ENCODE results near the gene C1QTNF4. TPM values are rescaled to one million over a fixed set of nuclear protein-coding genes. Genes with fewer than 3 reads are reported as not detected.
"Not testable (repeated sequence)": the region's sequence is repeated elsewhere in the genome, so short reads cannot be mapped to it uniquely, and the experiment has no call there.

C1QTNF4 gene
- total RNA-seq, 1 donor from 2014 or later, result 0.20 TPM

- H3K27me3 Mint-ChIP-seq (ENCODE audit: low read depth, unreplicated experiment), result no peaks in the 10 kb centered on the region
- Histone ChIP-seq H3K4me1 (ENCODE audit: insufficient read depth, low read length) (peaks cover 6% of the 10 kb centered on the region), H4K20me1 (ENCODE audit: insufficient read depth, low read length) (peaks cover 60% of the 10 kb centered on the region), H3K27me3 (ENCODE audit: insufficient read depth, low read length) (no peaks in the 10 kb centered on the region), H3K9ac (ENCODE audit: low read length) (no peak overlapping the region), H3K27ac (ENCODE audit: low read depth, low read length) (no peak overlapping the region), H2AFZ (ENCODE audit: low read depth, low read length) (no peak overlapping the region), H3K4me2 (ENCODE audit: low read length) (peak overlapping the region; percentile 89), H3K79me2 (ENCODE audit: insufficient read depth, low read length) (peaks cover 72% of the 10 kb centered on the region), H3K4me3 (ENCODE audit: insufficient read depth, low read depth, low read length) (peak overlapping the region; percentile 83), H3K36me3 (ENCODE audit: insufficient read depth, low read length) (peaks cover 3% of the 10 kb centered on the region), H3K9me3 (ENCODE audit: insufficient read depth, low read depth, low read length) (no peaks in the 10 kb centered on the region)
- peak overlapping the region; percentile 99 for H3K27ac Mint-ChIP-seq (ENCODE audit: unreplicated experiment)
- DNase-seq (ENCODE audit: low read depth) (no peak), FAIRE-seq (no peak)
- peaks cover 5% of the 10 kb centered on the region for H3K36me3 Mint-ChIP-seq (ENCODE audit: low read depth, unreplicated experiment)
- H3K9me3 Mint-ChIP-seq (ENCODE audit: unreplicated experiment), result no peaks in the 10 kb centered on the region
- TF ChIP-seq EZH2 (IDR thresholded peaks at IDR 0.05; ENCODE audit: insufficient read depth, low read length), result no peak
- TF ChIP-seq, protein P1, sequence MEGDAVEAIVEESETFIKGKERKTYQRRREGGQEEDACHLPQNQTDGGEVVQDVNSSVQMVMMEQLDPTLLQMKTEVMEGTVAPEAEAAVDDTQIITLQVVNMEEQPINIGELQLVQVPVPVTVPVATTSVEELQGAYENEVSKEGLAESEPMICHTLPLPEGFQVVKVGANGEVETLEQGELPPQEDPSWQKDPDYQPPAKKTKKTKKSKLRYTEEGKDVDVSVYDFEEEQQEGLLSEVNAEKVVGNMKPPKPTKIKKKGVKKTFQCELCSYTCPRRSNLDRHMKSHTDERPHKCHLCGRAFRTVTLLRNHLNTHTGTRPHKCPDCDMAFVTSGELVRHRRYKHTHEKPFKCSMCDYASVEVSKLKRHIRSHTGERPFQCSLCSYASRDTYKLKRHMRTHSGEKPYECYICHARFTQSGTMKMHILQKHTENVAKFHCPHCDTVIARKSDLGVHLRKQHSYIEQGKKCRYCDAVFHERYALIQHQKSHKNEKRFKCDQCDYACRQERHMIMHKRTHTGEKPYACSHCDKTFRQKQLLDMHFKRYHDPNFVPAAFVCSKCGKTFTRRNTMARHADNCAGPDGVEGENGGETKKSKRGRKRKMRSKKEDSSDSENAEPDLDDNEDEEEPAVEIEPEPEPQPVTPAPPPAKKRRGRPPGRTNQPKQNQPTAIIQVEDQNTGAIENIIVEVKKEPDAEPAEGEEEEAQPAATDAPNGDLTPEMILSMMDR (IDR thresholded peaks at IDR 0.05; ENCODE audit: insufficient read depth, low read depth, low read length), result peak; percentile 45
- peak overlapping the region; percentile 99 for H3K4me3 Mint-ChIP-seq (ENCODE audit: unreplicated experiment)
- H3K4me1 Mint-ChIP-seq (ENCODE audit: low read depth, unreplicated experiment), result peaks cover 13% of the 10 kb centered on the region
These were observed 43.1 kb downstream of the C1QTNF4 start for GRCh38 chr11:47551086-47551485.

DNA sequence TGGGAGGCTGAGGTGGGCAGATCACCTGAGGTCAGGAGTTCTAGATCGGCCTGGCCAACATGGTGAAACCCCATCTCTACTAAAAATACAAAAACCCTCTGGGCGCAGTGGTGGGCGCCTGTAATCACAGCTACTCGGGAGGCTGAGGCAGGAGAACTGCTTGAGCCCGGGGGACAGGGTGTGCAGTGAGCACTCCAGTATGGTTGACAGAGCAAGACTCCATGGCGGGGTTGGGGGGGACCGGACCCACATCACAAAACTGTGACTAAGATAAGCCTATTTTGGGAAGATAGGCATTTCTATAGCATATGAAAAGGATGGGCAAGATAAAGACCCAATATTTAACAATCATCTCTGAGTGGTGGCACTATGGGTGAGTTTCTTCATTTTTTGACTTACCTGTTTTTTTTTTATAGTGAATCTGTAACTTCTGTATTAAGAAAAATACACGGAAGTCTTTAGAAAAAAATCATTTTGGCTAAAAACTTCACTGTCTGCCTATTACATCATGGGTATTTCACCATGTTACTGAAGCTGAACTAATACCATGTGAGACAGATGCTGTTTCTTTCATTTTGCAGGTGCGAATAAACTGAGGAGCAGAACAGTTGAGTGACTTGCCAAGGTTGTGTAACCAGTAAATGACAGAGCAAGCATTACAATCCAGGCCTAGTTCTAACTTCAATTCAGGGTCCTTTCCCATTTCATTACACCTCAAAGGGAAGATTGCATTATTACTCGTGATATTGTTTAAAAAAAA is 43.7 kb downstream of the C1QTNF4 start:
- Histone ChIP-seq H4K20me1 (ENCODE audit: insufficient read depth, low read length) (peaks cover 60% of the 10 kb centered on the region), H3K36me3 (ENCODE audit: insufficient read depth, low read length) (peaks cover 3% of the 10 kb centered on the region), H3K4me2 (ENCODE audit: low read length) (peak overlapping the region; percentile 89), H3K27me3 (ENCODE audit: insufficient read depth, low read length) (no peaks in the 10 kb centered on the region), H3K27ac (ENCODE audit: low read depth, low read length) (no peak overlapping the region), H3K4me3 (ENCODE audit: insufficient read depth, low read depth, low read length) (no peak overlapping the region), H3K9ac (ENCODE audit: low read length) (no peak overlapping the region), H3K4me1 (ENCODE audit: insufficient read depth, low read length) (peaks cover 6% of the 10 kb centered on the region), H2AFZ (ENCODE audit: low read depth, low read length) (no peak overlapping the region), H3K79me2 (ENCODE audit: insufficient read depth, low read length) (peaks cover 77% of the 10 kb centered on the region), H3K9me3 (ENCODE audit: insufficient read depth, low read depth, low read length) (no peaks in the 10 kb centered on the region)
- FAIRE-seq (no peak), DNase-seq (ENCODE audit: low read depth) (no peak)
- TF ChIP-seq, protein P1 (IDR thresholded peaks at IDR 0.05; ENCODE audit: insufficient read depth, low read depth, low read length), result no peak
- no peak for TF ChIP-seq EZH2 (IDR thresholded peaks at IDR 0.05; ENCODE audit: insufficient read depth, low read length)
- H3K27ac Mint-ChIP-seq (ENCODE audit: unreplicated experiment), result peak overlapping the region; percentile 55
- H3K4me1 Mint-ChIP-seq (ENCODE audit: low read depth, unreplicated experiment), result peaks cover 13% of the 10 kb centered on the region
- no peaks in the 10 kb centered on the region for H3K27me3 Mint-ChIP-seq (ENCODE audit: low read depth, unreplicated experiment)
- peaks cover 5% of the 10 kb centered on the region for H3K36me3 Mint-ChIP-seq (ENCODE audit: low read depth, unreplicated experiment)
- peak overlapping the region; percentile 99 for H3K4me3 Mint-ChIP-seq (ENCODE audit: unreplicated experiment)
- H3K9me3 Mint-ChIP-seq (ENCODE audit: unreplicated experiment), result no peaks in the 10 kb centered on the region

DNA sequence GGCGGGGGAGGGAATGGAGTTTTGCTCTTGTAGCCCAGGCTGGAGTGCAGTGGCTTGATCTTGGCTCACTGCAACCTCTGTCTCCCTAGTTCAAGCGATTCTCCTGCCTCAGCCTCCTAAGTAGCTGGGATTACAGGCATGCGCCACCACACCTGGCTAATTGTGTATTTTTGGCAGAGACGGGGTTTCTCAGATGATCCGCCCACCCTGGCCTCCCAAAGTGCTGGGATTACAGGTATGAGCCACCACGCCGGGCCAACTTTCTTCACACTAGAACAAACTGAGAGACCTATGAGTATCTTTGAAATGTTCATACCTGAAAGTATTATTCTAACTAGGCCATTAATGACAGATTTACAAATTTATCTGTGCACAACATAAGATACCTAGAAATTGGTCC is 47.9 kb downstream of the C1QTNF4 start:
- H3K27ac ChIP-seq (ENCODE audit: low read depth, low read length); H3K4me3 ChIP-seq (ENCODE audit: insufficient read depth, low read depth, low read length); H3K36me3 Mint-ChIP-seq (ENCODE audit: low read depth, unreplicated experiment); H3K9me3 ChIP-seq (ENCODE audit: insufficient read depth, low read depth, low read length); H3K27me3 Mint-ChIP-seq (ENCODE audit: low read depth, unreplicated experiment); H3K4me1 ChIP-seq (ENCODE audit: insufficient read depth, low read length); H3K36me3 ChIP-seq (ENCODE audit: insufficient read depth, low read length); H3K4me2 ChIP-seq (ENCODE audit: low read length); H2AFZ ChIP-seq (ENCODE audit: low read depth, low read length); H3K27me3 ChIP-seq (ENCODE audit: insufficient read depth, low read length); DNase-seq (ENCODE audit: low read depth); H3K27ac Mint-ChIP-seq (ENCODE audit: unreplicated experiment); FAIRE-seq; H3K9ac ChIP-seq (ENCODE audit: low read length); H3K9me3 Mint-ChIP-seq (ENCODE audit: unreplicated experiment); H3K4me3 Mint-ChIP-seq (ENCODE audit: unreplicated experiment): not testable (repeated sequence)
- Histone ChIP-seq H3K79me2 (ENCODE audit: insufficient read depth, low read length) (peaks cover 100% of the 10 kb centered on the region), H4K20me1 (ENCODE audit: insufficient read depth, low read length) (peaks cover 87% of the 10 kb centered on the region)
- peaks cover 13% of the 10 kb centered on the region for H3K4me1 Mint-ChIP-seq (ENCODE audit: low read depth, unreplicated experiment)
